ENCODE results near the gene KCNH4.
"Not testable (repeated sequence)": the region's sequence is repeated elsewhere in the genome, so short reads cannot be mapped to it uniquely, and the experiment has no call there.

Gene KCNH4

GRCh38 chr17:42180922-42181850 is at the start of gene KCNH4:
TSS of gene KCNH4 (minus strand) at chr17:42181142. CDS start at chr17:42180945, 197 bp downstream.
- peak; percentile 82 for DNase-seq (ENCODE audit: low read depth)

GRCh38 chr17:42230225-42230624 is 49.3 kb upstream of the KCNH4 start:
- DNase-seq (ENCODE audit: low read depth), result no peak

GRCh38 chr17:42227849-42228700 is 47.1 kb upstream of the KCNH4 start:
- DNase-seq (ENCODE audit: low read depth), result peak; percentile 29

GRCh38 chr17:42225646-42226045 is 44.7 kb upstream of the KCNH4 start:
- no peak for DNase-seq (ENCODE audit: low read depth)

- no peak for DNase-seq (ENCODE audit: low read depth)
Measured at GRCh38 chr17:42224651-42225050, 43.7 kb upstream of the KCNH4 start.

GRCh38 chr17:42221886-42222745 is 41.2 kb upstream of the KCNH4 start:
- peak; percentile 60 for DNase-seq (ENCODE audit: low read depth)

- DNase-seq (ENCODE audit: low read depth), result not testable (repeated sequence)
Measured at GRCh38 chr17:42219280-42219679, 38.3 kb upstream of the KCNH4 start.

- peak; percentile 67 for DNase-seq (ENCODE audit: low read depth)
Measured at GRCh38 chr17:42214156-42214555, 33.2 kb upstream of the KCNH4 start.

GRCh38 chr17:42212382-42212781 is 31.4 kb upstream of the KCNH4 start:
- DNase-seq (ENCODE audit: low read depth), result no peak

GRCh38 chr17:42211921-42212341 is 31.0 kb upstream of the KCNH4 start:
- DNase-seq (ENCODE audit: low read depth), result not testable (repeated sequence)

- no peak for DNase-seq (ENCODE audit: low read depth)
Measured at GRCh38 chr17:42210046-42210445, 29.1 kb upstream of the KCNH4 start.

GRCh38 chr17:42206153-42206612 is 25.2 kb upstream of the KCNH4 start:
- peak; percentile 42 for DNase-seq (ENCODE audit: low read depth)

- peak; percentile 30 for DNase-seq (ENCODE audit: low read depth)
Measured at GRCh38 chr17:42203354-42203753, 22.4 kb upstream of the KCNH4 start.

GRCh38 chr17:42202696-42203095 is 21.8 kb upstream of the KCNH4 start:
- DNase-seq (ENCODE audit: low read depth), result peak; percentile 82

GRCh38 chr17:42202159-42202558 is 21.2 kb upstream of the KCNH4 start:
- DNase-seq (ENCODE audit: low read depth), result no peak

GRCh38 chr17:42201458-42201772 is 20.5 kb upstream of the KCNH4 start:
- DNase-seq (ENCODE audit: low read depth), result no peak

GRCh38 chr17:42200706-42201457 is 19.9 kb upstream of the KCNH4 start:
- DNase-seq (ENCODE audit: low read depth), result peak; percentile 54

GRCh38 chr17:42199416-42200011 is 18.6 kb upstream of the KCNH4 start:
- no peak for DNase-seq (ENCODE audit: low read depth)

GRCh38 chr17:42198897-42199296 is 18.0 kb upstream of the KCNH4 start:
- no peak for DNase-seq (ENCODE audit: low read depth)

- no peak for DNase-seq (ENCODE audit: low read depth)
Measured at GRCh38 chr17:42197564-42198156, 16.7 kb upstream of the KCNH4 start.
